Astrocyte of the cerebellum (primary cell): ENCODE measurements around the gene ZNF213.

Source experiments
- DNase-seq: peaks from one replicate; pipeline ENCODE4 v3.0.0-alpha.2; 2011; ENCODE audit warnings: low read depth
- H3K4me3 ChIP-seq: 2 replicates; pipeline ENCODE4 v1.5.1; 2011; ENCODE audit warnings: mild to moderate bottlenecking, low read depth, low read length, moderate library complexity
- CTCF ChIP-seq: IDR thresholded peaks from 2 replicates; pipeline ENCODE4 v1.5.1; 2012; ENCODE audit warnings: low read length, low read depth, moderate library complexity, mild to moderate bottlenecking; ENCODE audit errors: missing control alignments
- in situ Hi-C: cut with HindIII; loops from 2 replicates; pipeline ENCODE4 v1.10.0; 2017; ENCODE audit warnings: low sequenced_read_pairs

Gene ZNF213

GRCh38 chr16:3096362-3096761 is 38.5 kb upstream of the ZNF213 start:
- in situ Hi-C loops = loop anchor here (5.0 kb wide), 1 partner anchor 34 kb away; no protein-coding TSS in a partner anchor
- TF ChIP-seq CTCF = no peak
- DNase-seq = no peak
- no peak overlapping the region for H3K4me3 ChIP-seq

GRCh38 chr16:3097266-3097665 is 37.6 kb upstream of the ZNF213 start:
- TF ChIP-seq CTCF = no peak
- H3K4me3 ChIP-seq = no peak overlapping the region
- DNase-seq = no peak
- in situ Hi-C loops = loop anchor here (5.0 kb wide), 1 partner anchor 35 kb away; no protein-coding TSS in a partner anchor

GRCh38 chr16:3098459-3099394 is 36.1 kb upstream of the ZNF213 start, which contains the start of gene ZSCAN10:
Gene ZSCAN10, minus strand, starts transcription at chr16:3099294. Its CDS starts 6,357 bp downstream, at chr16:3092937.
- H3K4me3 ChIP-seq = peak within 1 kb of the TSS; percentile 6
- DNase-seq = no peak
- in situ Hi-C loops = loop anchor here (5.0 kb wide), 1 partner anchor 36 kb away; no protein-coding TSS in a partner anchor
- no peak for TF ChIP-seq CTCF

GRCh38 chr16:3099395-3099731 is 35.5 kb upstream of the ZNF213 start:
- no peak for DNase-seq
- H3K4me3 ChIP-seq = no peak overlapping the region
- in situ Hi-C loops = loop anchor here (5.0 kb wide), 1 partner anchor 37 kb away; no protein-coding TSS in a partner anchor
- TF ChIP-seq CTCF = no peak

GRCh38 chr16:3099732-3100499 is 34.9 kb upstream of the ZNF213 start:
- DNase-seq = peak; percentile 20
- peak overlapping the region; percentile 6 for H3K4me3 ChIP-seq
- no peak for TF ChIP-seq CTCF
- in situ Hi-C loops = loop anchor here (5.0 kb wide), 1 partner anchor 38 kb away; no protein-coding TSS in a partner anchor
